Stimulated activated CD8-positive, alpha-beta memory T cell treated with anti-CD3 and anti-CD28 coated beads, Interleukin-4, amount 100 ng/mL, for 4 hours (primary cell): ENCODE results near the gene PFDN4.
"Not testable (repeated sequence)": the region's sequence is repeated elsewhere in the genome, so short reads cannot be mapped to it uniquely, and the experiment has no call there.

Experiments used
- DNase-seq, 2 donors: peaks; one replicate each; pipeline ENCODE4 v3.0.0-alpha.2; 2020; ENCODE audit warnings: low read depth in 2 of 2, low spot score in 1 of 2

The PFDN4 gene

DNA sequence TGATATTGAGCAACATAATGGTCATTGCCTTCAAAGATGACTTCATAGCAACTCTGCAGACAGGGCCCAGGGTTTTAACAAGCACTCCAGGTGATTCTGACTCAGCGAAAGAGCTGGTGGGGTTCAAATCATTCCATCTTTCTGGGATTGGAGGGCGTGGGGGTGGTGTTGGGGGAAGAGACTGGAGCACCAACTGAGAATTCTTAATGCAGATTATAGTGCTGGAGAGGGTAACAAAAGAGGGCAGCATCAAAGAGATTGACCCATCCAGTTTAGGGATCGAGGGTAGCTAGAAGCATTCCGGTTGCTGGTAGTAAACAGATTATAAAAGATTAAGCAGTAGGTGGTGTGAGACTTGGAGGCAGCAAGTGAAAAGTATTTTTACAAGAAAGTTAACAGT, 15.9 kb downstream of the PFDN4 start:
- no peak for DNase-seq

- DNase-seq, result not testable (repeated sequence)
Measured at GRCh38 chr20:54224642-54225041, 16.8 kb downstream of the PFDN4 start.

- DNase-seq, result no peak
Measured at GRCh38 chr20:54227241-54227640, 19.4 kb downstream of the PFDN4 start.

- no peak for DNase-seq
Measured at GRCh38 chr20:54227751-54228150, 19.9 kb downstream of the PFDN4 start.

GRCh38 chr20:54228841-54229240, 21.0 kb downstream of the PFDN4 start:
- no peak for DNase-seq

DNA sequence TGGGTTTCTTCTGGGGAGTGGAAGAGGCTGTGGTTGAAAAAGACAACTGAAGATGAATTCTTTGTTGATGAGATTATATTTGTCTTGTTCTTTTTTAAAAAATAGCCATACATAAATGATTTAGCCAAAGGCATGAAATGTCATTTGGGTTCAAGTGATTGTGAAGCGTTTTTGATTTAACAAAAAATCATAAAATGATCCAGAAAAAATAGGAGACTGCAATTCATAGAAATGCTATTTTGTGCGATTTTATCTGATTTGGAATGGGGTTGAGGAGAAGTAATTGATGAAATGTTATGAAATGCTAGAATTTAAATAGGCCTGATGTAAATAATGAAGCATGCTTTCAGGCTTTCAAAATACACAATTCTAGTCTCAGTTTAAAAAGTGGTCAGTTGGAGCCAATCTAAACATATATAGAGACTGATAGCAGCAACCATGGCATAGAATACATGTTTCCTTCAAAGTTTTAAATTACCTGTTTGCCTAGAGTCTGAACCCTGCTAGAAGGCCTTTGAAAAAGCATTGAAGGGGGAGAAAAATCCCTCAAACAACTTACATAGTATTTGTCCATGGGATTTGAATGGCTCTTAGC, 21.8 kb downstream of the PFDN4 start:
- no peak for DNase-seq

DNA sequence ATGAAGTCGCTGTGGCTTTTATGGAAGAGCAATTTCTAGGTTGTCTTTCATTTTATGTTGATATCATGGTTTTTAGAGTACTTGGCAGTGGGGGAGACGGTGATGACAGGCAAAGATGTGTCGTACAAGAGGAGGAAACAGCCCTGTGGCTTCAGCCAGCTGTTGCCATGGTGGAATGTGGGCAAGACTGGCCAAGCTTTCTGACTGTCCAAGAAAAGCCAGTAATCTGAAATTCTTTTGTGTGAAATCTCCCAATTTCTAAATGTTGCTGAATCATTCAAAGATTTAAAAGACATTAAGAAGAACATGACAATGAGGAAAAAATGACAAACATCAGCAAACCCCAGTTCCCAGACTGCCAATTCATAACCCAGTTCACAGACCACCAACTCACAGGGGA, 23.1 kb downstream of the PFDN4 start:
- no peak for DNase-seq

DNA sequence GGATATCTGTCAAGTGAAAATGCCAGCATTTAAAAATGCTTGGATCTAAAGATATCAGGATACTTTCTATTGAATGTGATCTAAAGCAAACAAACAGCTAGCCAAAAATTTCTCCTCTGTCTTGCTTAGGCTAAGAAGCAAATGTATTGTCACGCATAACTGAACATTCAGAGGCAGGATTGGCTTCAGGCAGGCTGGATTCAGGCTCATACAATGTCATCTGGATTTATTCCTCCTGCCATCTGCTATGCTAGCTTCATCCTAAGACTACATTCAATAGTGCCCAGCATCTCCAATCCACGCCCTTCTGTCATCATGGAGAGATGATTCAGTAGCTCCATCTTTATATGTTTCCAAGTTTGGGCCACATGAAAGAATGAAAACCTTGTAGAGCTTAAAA, 27.1 kb downstream of the PFDN4 start:
- no peak for DNase-seq

DNA sequence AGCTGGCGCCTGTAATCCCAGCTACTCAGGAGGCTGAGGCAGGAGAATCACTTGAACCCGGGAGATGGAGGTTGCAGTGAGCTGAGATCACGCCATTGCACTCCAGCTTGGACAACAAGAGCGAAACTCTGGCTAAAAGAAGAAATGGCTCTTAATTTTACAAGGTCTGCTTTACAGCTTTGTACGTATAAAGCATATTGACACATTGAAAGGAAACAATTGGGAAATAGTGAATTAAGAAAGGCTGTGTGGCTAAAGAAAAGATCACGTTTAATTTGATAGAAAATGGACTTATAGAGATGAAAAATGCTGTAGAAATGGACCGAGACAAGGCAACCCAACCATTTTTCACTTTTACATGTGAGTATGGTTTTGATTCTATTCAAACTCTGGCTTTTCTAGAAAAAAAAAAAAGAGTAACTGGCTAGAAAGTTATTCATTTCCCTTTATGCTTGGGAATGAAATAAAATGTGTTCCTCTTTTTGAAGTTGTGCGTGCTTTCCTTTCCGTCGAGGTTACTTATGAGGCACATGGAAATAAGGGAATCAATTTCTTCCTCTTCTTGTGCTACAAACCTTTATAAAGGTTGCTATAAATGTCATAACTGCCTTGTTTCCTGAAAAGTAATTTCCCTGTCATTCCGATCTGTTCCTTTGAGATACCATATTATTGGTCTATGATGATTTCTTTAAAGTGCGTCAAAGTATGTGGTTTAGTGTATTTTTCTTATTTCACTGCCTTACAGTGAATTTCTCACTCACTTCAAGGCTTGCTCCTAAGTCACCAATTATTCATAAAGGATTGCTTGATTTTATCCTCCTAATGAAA, 29.4 kb downstream of the PFDN4 start:
- no peak for DNase-seq

DNA sequence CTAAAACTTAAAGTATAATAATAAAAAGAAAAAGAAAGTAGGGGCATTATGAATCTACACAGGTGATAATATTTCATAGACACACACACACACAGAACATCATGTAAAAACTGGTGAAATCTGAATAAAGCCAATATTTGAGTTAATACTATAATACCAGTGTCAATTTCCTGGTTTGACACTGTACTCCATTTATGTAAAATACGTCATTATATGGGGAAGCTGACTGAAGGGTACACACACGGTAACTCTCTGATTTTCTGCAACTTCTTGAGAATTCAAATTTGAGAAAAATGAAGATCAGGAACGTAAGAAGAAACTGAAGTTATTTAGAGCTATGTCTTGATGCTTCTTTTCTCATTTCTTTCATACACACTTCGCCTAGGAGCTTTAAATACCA, 36.2 kb downstream of the PFDN4 start:
- no peak for DNase-seq

- not testable (repeated sequence) for DNase-seq
Measured at GRCh38 chr20:54248705-54249104, 40.8 kb downstream of the PFDN4 start.

DNA sequence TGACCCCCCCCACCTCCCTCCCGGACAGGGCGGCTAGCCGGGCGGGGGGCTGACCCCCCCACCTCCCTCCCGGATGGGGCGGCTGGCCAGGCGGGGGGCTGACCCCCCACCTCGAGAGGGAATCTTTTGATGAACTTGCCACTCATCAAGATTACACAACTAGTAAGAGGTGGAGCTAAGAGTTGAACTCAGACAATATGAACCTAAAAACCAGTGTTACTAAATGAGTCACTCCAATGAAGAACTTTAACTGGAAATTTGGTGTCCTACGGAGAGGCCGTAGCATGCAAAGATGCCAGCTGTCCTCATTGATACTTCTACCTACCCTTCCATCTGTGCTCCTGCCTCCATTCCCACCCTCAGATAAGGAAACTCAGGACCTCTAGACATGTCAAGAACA, 42.8 kb downstream of the PFDN4 start:
- DNase-seq, result no peak

GRCh38 chr20:54251096-54251495, 43.2 kb downstream of the PFDN4 start:
- DNase-seq, result no peak

- no peak for DNase-seq
Measured at GRCh38 chr20:54254596-54254995, 46.7 kb downstream of the PFDN4 start.

GRCh38 chr20:54255157-54255556, 47.3 kb downstream of the PFDN4 start:
- DNase-seq, result no peak

DNA sequence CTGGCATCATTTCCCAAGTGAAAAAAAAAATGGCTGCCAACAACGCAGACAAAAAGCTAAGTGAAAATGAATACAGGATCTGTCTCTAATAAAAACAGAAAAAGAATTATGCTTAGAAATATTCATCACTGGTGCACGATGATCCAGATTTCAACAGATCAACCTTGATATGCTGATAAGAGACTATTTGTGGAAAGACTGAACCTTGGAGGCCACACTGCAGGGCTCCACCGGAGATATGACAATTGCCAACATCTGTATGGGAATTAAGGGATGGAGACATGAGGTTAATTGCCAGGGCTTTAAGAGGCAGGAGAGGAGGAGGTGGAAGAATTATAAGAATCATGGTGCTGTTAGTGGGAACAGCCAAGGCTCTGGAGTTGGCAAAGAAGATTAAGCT, 48.3 kb downstream of the PFDN4 start:
- DNase-seq, result no peak

DNA sequence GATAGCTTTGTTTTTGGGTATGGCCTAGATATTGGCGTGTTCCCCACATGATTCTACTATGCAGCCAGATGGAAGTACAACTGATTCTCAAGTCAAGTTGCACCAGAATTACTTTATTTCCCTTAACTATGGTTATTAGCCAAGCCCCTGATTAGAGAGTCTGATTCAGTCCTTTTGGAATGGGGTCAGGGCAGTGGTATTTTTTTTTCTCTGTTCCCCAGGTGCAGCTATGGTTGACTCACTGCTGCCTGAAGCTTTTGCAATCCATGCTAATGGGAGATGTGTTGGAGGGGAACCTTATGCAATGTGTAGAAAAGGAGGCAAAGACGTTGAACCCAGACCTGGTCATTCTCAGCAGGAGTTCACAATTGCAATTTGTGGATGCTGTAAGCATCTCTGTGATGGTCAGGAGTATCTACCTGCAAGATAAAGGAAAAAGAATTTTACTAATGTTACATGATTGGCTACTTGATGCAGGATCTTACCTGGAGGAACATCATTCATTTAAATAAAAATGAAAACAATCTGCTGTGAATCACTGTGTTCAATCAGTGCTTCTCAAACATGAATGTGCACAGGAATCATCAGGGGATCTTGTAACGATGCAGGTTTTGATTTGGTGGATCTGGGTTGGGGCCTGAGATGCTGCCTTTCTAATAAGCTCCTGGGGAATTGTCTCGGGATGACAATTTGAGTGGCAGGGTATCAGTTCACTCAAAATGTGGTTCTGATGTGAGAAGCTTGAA, 49.4 kb downstream of the PFDN4 start:
- no peak for DNase-seq

DNA sequence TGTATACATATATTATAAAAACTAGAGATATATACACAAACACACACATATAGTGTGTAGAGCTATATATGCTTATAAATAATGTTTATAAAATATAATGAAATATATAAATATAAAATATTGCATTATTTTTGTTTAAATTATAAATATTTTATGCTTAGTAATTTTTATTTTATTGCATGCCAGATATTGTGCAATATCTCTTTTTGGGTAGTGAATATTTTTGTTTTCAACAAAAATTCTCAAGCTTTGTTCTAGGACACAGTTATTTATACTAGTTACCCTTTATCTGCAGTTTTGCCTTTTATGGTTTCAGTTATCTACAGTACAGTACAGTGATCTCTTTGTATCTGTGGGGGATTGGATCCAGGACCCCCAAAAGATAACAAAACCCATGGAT, 52.2 kb downstream of the PFDN4 start:
- no peak for DNase-seq

DNA sequence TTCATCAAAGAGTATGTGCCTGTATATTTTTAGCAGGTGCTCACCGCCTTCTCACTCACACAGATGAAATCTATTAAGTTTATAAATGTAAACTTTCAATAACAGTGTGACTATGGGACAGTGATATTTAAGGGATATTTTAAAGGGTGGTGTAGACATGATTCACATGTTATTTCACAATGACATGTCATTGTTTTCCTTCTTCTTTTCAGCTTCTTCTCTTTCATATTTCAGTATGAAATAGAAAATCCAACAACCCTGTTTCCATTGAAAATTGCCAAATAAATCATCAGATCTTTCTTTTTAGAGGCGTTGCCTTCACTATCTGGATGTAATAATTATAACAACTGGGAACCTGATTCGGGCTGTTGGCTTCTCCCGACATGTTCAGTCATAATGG, 54.8 kb downstream of the PFDN4 start:
- DNase-seq, result no peak

DNA sequence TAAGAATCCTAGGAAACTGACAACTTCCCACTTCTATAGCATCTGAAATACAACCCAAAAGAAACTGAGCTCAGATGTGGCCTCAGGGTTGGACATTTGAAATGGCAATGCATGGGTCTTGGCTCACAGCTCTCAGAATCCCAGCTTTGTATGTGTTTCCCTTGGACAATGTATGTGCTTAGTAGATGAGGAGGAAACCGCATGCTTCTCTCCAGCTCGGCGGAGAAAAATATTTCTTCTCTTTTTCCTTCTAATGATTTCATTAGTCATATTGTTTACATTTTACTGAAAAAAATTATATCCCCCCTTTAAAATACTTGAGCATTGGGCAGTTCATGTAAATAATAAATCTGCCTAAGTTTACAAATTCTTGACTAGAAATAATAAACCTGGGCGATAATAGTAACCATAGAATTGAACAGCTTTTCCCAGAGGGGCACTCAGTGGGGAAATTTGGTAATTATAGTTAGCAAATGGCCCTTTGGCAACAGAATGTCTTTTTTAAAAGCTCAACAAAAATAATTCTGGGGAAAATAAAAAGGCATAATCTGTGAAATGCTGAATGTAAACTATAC, 55.3 kb downstream of the PFDN4 start:
- DNase-seq, result no peak

- DNase-seq, result not testable (repeated sequence)
Measured at GRCh38 chr20:54265791-54266190, 57.9 kb downstream of the PFDN4 start.

DNA sequence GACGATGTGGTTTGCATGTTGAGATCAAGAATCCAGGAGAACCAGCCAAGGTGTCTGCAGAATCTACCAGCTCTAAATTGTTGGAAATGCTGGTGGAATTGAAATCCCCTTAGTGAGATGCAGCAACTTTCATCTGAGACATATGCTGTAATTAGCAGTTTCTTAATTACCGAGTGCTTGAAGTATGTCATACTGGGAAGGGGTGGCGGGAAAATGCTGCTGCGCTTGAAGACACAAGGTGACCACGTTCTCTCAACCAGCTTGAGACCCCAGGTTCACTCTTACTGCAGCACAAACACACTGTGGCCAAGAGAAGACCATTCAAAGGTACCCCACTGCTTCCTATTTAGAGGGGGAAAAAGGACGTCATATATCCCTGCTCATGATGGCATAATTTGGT, 59.0 kb downstream of the PFDN4 start:
- DNase-seq, result no peak
